GM18861 (cell line): Measurements from ENCODE around the gene OR56B4.
"Not testable (repeated sequence)": the region's sequence is repeated elsewhere in the genome, so short reads cannot be mapped to it uniquely, and the experiment has no call there.

Experiments used
- ATAC-seq: cut with Tn5 transposase; IDR thresholded peaks from one replicate; pipeline ENCODE4 v1.9.1; 2021; ENCODE audit not compliant: unreplicated experiment

OR56B4 gene

DNA sequence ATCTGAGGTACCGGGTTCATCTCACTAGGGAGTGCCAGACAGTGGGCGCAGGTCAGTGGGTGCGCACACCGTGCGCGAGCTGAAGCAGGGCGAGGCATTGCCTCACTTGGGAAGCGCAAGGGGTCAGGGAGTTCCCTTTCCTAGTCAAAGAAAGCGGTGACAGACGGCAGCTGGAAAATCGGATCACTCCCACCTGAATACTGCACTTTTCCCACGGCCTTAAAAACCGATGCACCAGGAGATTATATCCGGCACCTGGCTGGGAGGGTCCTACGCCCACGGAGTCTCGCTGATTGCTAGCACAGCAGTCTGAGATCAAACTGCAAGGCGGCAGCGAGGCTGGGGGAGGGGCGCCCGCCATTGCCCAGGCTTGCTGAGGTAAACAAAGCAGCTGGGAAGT, 36.3 kb downstream of the OR56B4 start:
- not testable (repeated sequence) for ATAC-seq

DNA sequence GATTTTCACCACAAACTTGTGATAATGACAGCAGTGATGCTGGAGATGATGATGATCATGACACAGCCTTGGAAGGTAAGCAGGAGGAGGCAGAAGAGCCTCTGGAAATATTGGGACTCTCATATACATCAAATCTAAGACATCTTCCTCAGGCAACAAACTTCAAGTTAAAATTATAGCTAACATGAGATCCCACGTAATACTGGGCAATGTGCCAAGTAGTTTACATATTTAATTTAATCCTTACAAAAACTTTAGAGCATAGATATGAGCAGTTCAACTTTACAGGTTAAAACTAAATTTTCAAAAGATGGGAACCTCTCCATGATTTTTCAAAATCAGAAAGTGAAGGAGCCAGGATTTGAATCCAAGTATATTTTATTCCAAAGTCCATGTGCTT, 43.6 kb downstream of the OR56B4 start:
- ATAC-seq, result no peak

DNA sequence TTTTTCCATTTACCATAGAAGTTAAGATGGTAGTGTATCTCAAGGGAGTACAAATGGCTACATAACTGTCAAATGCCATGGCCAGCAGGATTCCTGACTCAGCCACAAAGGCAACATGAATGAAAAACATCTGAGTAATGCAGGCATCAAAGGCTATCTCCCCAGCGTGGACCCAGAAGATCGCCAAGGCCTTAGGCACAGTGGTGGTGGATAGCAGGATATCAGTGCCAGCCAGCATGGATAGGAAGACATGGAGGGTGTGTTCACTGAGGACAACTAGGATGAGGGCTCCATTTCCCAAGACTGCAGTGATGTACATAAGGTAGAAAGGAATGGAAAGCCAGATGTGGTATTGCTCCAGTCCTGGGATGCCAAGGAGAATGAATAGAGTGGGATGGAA, 44.6 kb downstream of the OR56B4 start:
- ATAC-seq, result no peak

DNA sequence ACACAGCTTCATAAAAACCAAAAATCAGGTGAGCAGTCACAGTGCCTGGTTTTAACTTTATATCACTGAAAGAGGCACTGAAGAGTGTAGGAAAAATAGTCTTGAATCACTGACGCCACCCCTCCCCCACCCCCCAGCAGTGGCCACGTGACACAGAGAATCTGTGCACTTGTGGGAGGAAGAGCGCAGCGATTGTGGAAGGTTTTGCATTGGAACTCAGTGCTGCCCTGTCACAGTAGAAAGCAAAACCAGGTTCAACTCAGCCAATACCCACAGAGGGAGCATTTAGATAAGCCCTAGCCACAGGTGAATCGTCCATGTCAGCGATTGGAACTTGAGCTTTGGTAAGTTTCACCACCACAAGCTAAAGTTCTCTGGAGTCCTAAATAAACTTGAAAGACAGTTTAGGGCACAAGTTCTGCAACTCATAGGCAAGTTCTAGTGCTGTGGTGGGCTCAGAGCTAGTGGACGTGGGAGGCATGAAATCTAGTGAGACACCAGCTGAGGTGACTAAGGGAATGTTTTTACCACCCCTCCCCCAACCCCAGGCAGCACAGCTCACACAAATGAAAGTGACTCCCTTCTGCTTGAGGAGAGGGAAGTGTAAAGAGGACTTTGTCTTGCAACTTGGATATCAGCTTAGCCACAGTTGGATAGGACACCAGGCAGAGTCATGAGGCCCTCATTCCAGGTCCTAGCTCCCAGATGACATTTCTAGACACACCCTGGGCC, 49.3 kb downstream of the OR56B4 start:
- no peak for ATAC-seq
